ENCODE measurements around the gene FGF3. TPM values are rescaled to one million over a fixed set of nuclear protein-coding genes. Genes with fewer than 3 reads are reported as not detected.

The FGF3 gene
- polyA plus RNA-seq, 3 donors, result not detected

DNA sequence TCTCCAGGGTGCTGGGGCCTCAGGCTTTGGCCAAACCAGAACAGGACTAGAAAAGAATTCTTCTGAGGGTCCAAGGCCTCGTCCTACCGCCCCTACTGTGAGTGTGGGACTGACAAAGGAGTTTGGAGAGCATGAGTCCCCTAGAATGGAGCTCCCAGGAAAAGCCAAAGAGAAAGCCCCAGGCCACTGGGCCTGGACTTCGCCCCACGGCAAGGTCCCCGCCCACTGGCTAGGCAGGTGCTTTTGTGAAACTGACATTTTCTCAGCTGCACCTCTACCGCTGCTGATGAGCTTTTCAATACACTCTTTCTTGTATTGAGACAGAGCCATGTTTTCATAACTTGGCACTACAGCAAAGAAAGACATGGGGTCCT lies 9.7 kb upstream of the FGF3 start:
- H3K4me3 Mint-ChIP-seq, result no peak overlapping the region
- H3K27me3 Mint-ChIP-seq (ENCODE audit: low read depth in 3 of 3), result peaks cover 18 to 23% (median 21%) of the 10 kb centered on the region in 3 donors

GRCh38 chr11:69828276-69828970 lies 9.2 kb upstream of the FGF3 start:
- TF ChIP-seq CTCF (IDR thresholded peaks at IDR 0.05), result no peak
- DNase-seq, result no peak
- Histone ChIP-seq H3K36me3 (replicated peaks in 1 of 2; ENCODE audit: control insufficient read depth in 1 of 2, insufficient read depth in 2 of 2, low read length in 2 of 2) (no peaks in the 10 kb centered on the region), H3K27ac (ENCODE audit: low read depth in 1 of 2, low read length in 2 of 2) (no peak overlapping the region), H4K20me1 (ENCODE audit: insufficient read depth, low read length) (no peaks in the 10 kb centered on the region), H3K9me3 (replicated peaks in 1 of 2; ENCODE audit: control insufficient read depth in 1 of 2, insufficient read depth in 1 of 2, low read length in 2 of 2) (no peaks in the 10 kb centered on the region), H2AFZ (ENCODE audit: insufficient read depth, low read depth, low read length, poor library complexity, severe bottlenecking) (no peak overlapping the region), H3K4me3 (replicated peaks in 1 of 3; ENCODE audit: low read depth in 2 of 3, low read length in 3 of 3) (no peak overlapping the region), H3K27me3 (ENCODE audit: control insufficient read depth in 2 of 2, insufficient read depth in 2 of 2, low read length in 2 of 2) (peaks cover 0 to 9% of the 10 kb centered on the region in 2 donors), H3K79me2 (ENCODE audit: insufficient read depth, low read length) (no peaks in the 10 kb centered on the region), H3K4me2 (replicated peaks; ENCODE audit: extremely low read depth, low read length, poor library complexity, severe bottlenecking) (no peak overlapping the region), H3K9ac (ENCODE audit: insufficient read depth, low read length, poor library complexity, severe bottlenecking) (no peak overlapping the region), H3K4me1 (ENCODE audit: control insufficient read depth in 1 of 2, insufficient read depth in 2 of 2, low read length in 2 of 2) (no peaks in the 10 kb centered on the region)
- WGBS (ENCODE audit: insufficient coverage), result 90% methylated on average over 9 of the region's 12 CpGs
- no peaks in the 10 kb centered on the region for H3K9me3 Mint-ChIP-seq
- H3K27ac Mint-ChIP-seq, result no peak overlapping the region
- H3K27me3 Mint-ChIP-seq (ENCODE audit: low read depth in 3 of 3), result peaks cover 15 to 18% (median 18%) of the 10 kb centered on the region in 3 donors
- H3K4me3 Mint-ChIP-seq, result no peak overlapping the region
- H3K4me1 Mint-ChIP-seq, result no peaks in the 10 kb centered on the region
- intact Hi-C loops (cut with micrococcal nuclease), result no loop called here
- H3K36me3 Mint-ChIP-seq, result no peaks in the 10 kb centered on the region

More for the DNA sequence above, 9.7 kb upstream of the FGF3 start:
- Histone ChIP-seq H3K36me3 (replicated peaks in 1 of 2; ENCODE audit: control insufficient read depth in 1 of 2, insufficient read depth in 2 of 2, low read length in 2 of 2) (no peaks in the 10 kb centered on the region), H3K4me1 (ENCODE audit: control insufficient read depth in 1 of 2, insufficient read depth in 2 of 2, low read length in 2 of 2) (no peaks in the 10 kb centered on the region), H3K4me3 (replicated peaks in 1 of 3; ENCODE audit: low read depth in 2 of 3, low read length in 3 of 3) (no peak overlapping the region), H3K79me2 (ENCODE audit: insufficient read depth, low read length) (no peaks in the 10 kb centered on the region), H3K4me2 (replicated peaks; ENCODE audit: extremely low read depth, low read length, poor library complexity, severe bottlenecking) (no peak overlapping the region), H3K27me3 (ENCODE audit: control insufficient read depth in 2 of 2, insufficient read depth in 2 of 2, low read length in 2 of 2) (peaks cover 0 to 11% of the 10 kb centered on the region in 2 donors), H3K9me3 (replicated peaks in 1 of 2; ENCODE audit: control insufficient read depth in 1 of 2, insufficient read depth in 1 of 2, low read length in 2 of 2) (no peaks in the 10 kb centered on the region), H2AFZ (ENCODE audit: insufficient read depth, low read depth, low read length, poor library complexity, severe bottlenecking) (no peak overlapping the region), H3K27ac (ENCODE audit: low read depth in 1 of 2, low read length in 2 of 2) (no peak overlapping the region), H4K20me1 (ENCODE audit: insufficient read depth, low read length) (no peaks in the 10 kb centered on the region), H3K9ac (ENCODE audit: insufficient read depth, low read length, poor library complexity, severe bottlenecking) (no peak overlapping the region)
- H3K36me3 Mint-ChIP-seq, result no peaks in the 10 kb centered on the region
- no peaks in the 10 kb centered on the region for H3K9me3 Mint-ChIP-seq
- intact Hi-C loops (cut with micrococcal nuclease), result no loop called here
- no peak for DNase-seq
- 98% methylated on average over 6 of the region's 6 CpGs for WGBS (ENCODE audit: insufficient coverage)
- no peak for TF ChIP-seq CTCF (IDR thresholded peaks at IDR 0.05)
- H3K4me1 Mint-ChIP-seq, result no peaks in the 10 kb centered on the region
- H3K27ac Mint-ChIP-seq, result no peak overlapping the region
